IMR-90 (cell line): ENCODE measurements around the gene GRM5. TPM values are rescaled to one million over a fixed set of nuclear protein-coding genes. Genes with fewer than 3 reads are reported as not detected.
"Not testable (repeated sequence)": the region's sequence is repeated elsewhere in the genome, so short reads cannot be mapped to it uniquely, and the experiment has no call there.

Source experiments
- ATAC-seq: fragments of 200-7000 bp; cut with Tn5 transposase; 2 replicates; pipeline ENCODE4 v1.9.1; 2020; ENCODE audit warnings: low read depth, mild to moderate bottlenecking, moderate library complexity
- BruUV-seq: library from RNA; stranded (reverse); fragments of 400-500 nt; replicated peaks from 2 replicates; lab custom pipeline; 2021; lab: Mats Ljungman, UMichigan
- CTCF ChIA-PET: fragments of 300-600 bp; formaldehyde crosslinking; extraction: SDS; loops from one replicate; lab custom pipeline; 2021; ENCODE audit warnings: antibody characterized with exemption; lab: Yijun Ruan, JAX
- POLR2A ChIA-PET: fragments of 300-600 bp; sonication (Branson Sonifier 250); formaldehyde crosslinking; loops from one replicate; lab custom pipeline; 2022; ENCODE audit warnings: antibody characterized with exemption; ENCODE audit not compliant: unreplicated experiment; lab: Charles Lee
- DNase-seq: peaks from one replicate; pipeline ENCODE4 v3.0.0; 2013
- H2AFZ ChIP-seq: replicated peaks from 2 replicates; pipeline ENCODE3; 2013; ENCODE audit warnings: low read length, mild to moderate bottlenecking; ENCODE audit not compliant: poor library complexity
- H2AK5ac ChIP-seq: 2 replicates; pipeline ENCODE4 v1.6.1; 2013; ENCODE audit warnings: low read depth, low read length, inconsistent platforms
- H2AK9ac ChIP-seq: replicated peaks from 2 replicates; pipeline ENCODE3; 2013; ENCODE audit warnings: mild to moderate bottlenecking, low read depth, low read length, moderate library complexity; ENCODE audit not compliant: poor library complexity
- H2BK120ac ChIP-seq: 2 replicates; pipeline ENCODE4 v1.6.1; 2013; ENCODE audit warnings: low read depth, low read length, inconsistent platforms
- H2BK15ac ChIP-seq: 3 replicates; pipeline ENCODE4 v1.6.1; 2013; ENCODE audit warnings: low read depth, low read length, inconsistent platforms
- H2BK20ac ChIP-seq: 2 replicates; pipeline ENCODE4 v1.6.1; 2013; ENCODE audit warnings: low read depth, mild to moderate bottlenecking, inconsistent platforms, low read length, moderate library complexity
- H2BK5ac ChIP-seq: 2 replicates; pipeline ENCODE4 v1.6.1; 2013; ENCODE audit warnings: mild to moderate bottlenecking, low read depth, low read length, inconsistent platforms; ENCODE audit not compliant: poor library complexity, severe bottlenecking
- H3K14ac ChIP-seq: replicated peaks from 2 replicates; pipeline ENCODE4 v1.6.1; 2013; ENCODE audit warnings: low read depth, low read length, inconsistent platforms
- H3K18ac ChIP-seq: 2 replicates; pipeline ENCODE4 v1.6.1; 2013; ENCODE audit warnings: low read depth, low read length, control low read depth
- H3K23ac ChIP-seq: 2 replicates; pipeline ENCODE4 v1.6.1; 2013; ENCODE audit warnings: low read depth, low read length, inconsistent platforms
- H3K27ac ChIP-seq: 2 replicates; pipeline ENCODE4 v1.5.1; 2013; ENCODE audit warnings: mild to moderate bottlenecking, control low read depth, low read length; ENCODE audit not compliant: insufficient read depth
- H3K27me3 ChIP-seq: 2 replicates; pipeline ENCODE4 v1.6.1; 2013; ENCODE audit warnings: low read length; ENCODE audit not compliant: control insufficient read depth, insufficient read depth
- H3K36me3 ChIP-seq: 2 replicates; pipeline ENCODE4 v1.6.1; 2013; ENCODE audit warnings: low read length, mixed read lengths; ENCODE audit not compliant: control insufficient read depth, insufficient read depth
- H3K4ac ChIP-seq: 2 replicates; pipeline ENCODE4 v1.6.1; 2013; ENCODE audit warnings: low read depth, low read length, inconsistent platforms
- H3K4me1 ChIP-seq: 2 replicates; pipeline ENCODE4 v1.6.1; 2013; ENCODE audit warnings: low read length, mixed read lengths; ENCODE audit not compliant: control insufficient read depth, insufficient read depth
- H3K4me2 ChIP-seq: 2 replicates; pipeline ENCODE4 v1.6.1; 2013; ENCODE audit warnings: low read depth, mild to moderate bottlenecking, control low read depth, low read length, moderate library complexity
- H3K4me3 ChIP-seq: 2 replicates; pipeline ENCODE4 v1.5.1; 2013; ENCODE audit warnings: low read depth, mild to moderate bottlenecking, control low read depth, low read length, moderate library complexity; ENCODE audit not compliant: insufficient read depth
- H3K56ac ChIP-seq: 2 replicates; pipeline ENCODE4 v1.6.1; 2013; ENCODE audit warnings: low read length, inconsistent platforms; ENCODE audit not compliant: insufficient read depth; ENCODE audit errors: extremely low read depth
- H3K79me1 ChIP-seq, 2 experiments: 2 replicates each; pipeline ENCODE4 v1.6.1; 2013; ENCODE audit warnings: low read length in 2 of 2, inconsistent platforms in 1 of 2, low read depth in 1 of 2
- H3K9ac ChIP-seq: 2 replicates; pipeline ENCODE4 v1.6.1; 2013; ENCODE audit warnings: low read depth, low read length, control low read depth
- H3K9me1 ChIP-seq: 2 replicates; pipeline ENCODE4 v1.6.1; 2013; ENCODE audit warnings: low read length, inconsistent platforms; ENCODE audit not compliant: insufficient read depth
- H3K9me3 ChIP-seq: 2 replicates; pipeline ENCODE4 v1.6.1; 2013; ENCODE audit warnings: low read length; ENCODE audit not compliant: control insufficient read depth, insufficient read depth
- H4K20me1 ChIP-seq: 2 replicates; pipeline ENCODE4 v1.6.1; 2013; ENCODE audit warnings: low read length, inconsistent platforms; ENCODE audit not compliant: insufficient read depth
- H4K5ac ChIP-seq: 2 replicates; pipeline ENCODE4 v1.6.1; 2013; ENCODE audit warnings: mild to moderate bottlenecking, low read depth, low read length, control low read depth
- H4K8ac ChIP-seq, 2 experiments: 2 replicates each; pipeline ENCODE4 v1.6.1; 2013; ENCODE audit warnings: low read depth in 2 of 2, low read length in 2 of 2, control low read depth in 1 of 2, inconsistent platforms in 1 of 2
- H4K91ac ChIP-seq: 2 replicates; pipeline ENCODE4 v1.6.1; 2013; ENCODE audit warnings: low read depth, low read length, inconsistent platforms; ENCODE audit not compliant: insufficient read depth
- WGBS, 2 experiments: methylation state at CpG; one replicate each; pipeline versions ENCODE4 v1.1.5 to v1.1.7; 2013; ENCODE audit warnings: missing lambda C conversion rate in 2 of 2; ENCODE audit not compliant: insufficient read length in 1 of 2; ENCODE audit errors: extremely low coverage in 2 of 2; 5-methylcytosine and 5-hydroxymethylcytosine counted together
- dilution Hi-C: fragments of 300-500 bp; cut with HindIII; formaldehyde crosslinking; loops from one replicate; pipeline ENCODE4 v1.14.3; 2018; ENCODE audit warnings: low sequenced_read_pairs; ENCODE audit not compliant: unreplicated experiment
- in situ Hi-C: fragments of 300-500 bp; cut with MboI; formaldehyde crosslinking; loops from 3 replicates; pipeline ENCODE4 v1.14.3; 2019; ENCODE audit warnings: low sequenced_read_pairs, inconsistent platforms, mixed read lengths
- intact Hi-C: fragments of 100-400 bp; cut with micrococcal nuclease; formaldehyde crosslinking; loops from 2 replicates; pipeline ENCODE4 v1.10.0; 2022
- polyA plus RNA-seq, 3 experiments: library from polyadenylated mRNA; depleted of rRNA; stranded (reverse); fragments of >200 nt; gene quantifications; 2 replicates each; pipeline ENCODE4 v1.2.3, GENCODE V29; 2012; ENCODE audit warnings: low replicate concordance in 1 of 3
- total RNA-seq: library from RNA; depleted of rRNA; stranded (reverse); fragments of >200 nt; gene quantifications from 2 replicates; pipeline ENCODE4 v1.2.3, GENCODE V29; 2012

The GRM5 gene
- total and polyA plus RNA-seq, 2 of the 4 experiments (the other 2 are of a cell fraction): under 0.01 TPM

- H2AK5ac ChIP-seq, H2BK120ac ChIP-seq, H4K5ac ChIP-seq, ATAC-seq, H3K36me3 ChIP-seq, H3K14ac ChIP-seq, H3K27ac ChIP-seq, H3K18ac ChIP-seq, H3K23ac ChIP-seq, H2BK5ac ChIP-seq, POLR2A ChIA-PET, H3K9me3 ChIP-seq, H3K56ac ChIP-seq, intact Hi-C loops, H3K4me1 ChIP-seq, H3K27me3 ChIP-seq, H2BK20ac ChIP-seq, H3K4me2 ChIP-seq, H3K9me1 ChIP-seq, H4K20me1 ChIP-seq, in situ Hi-C loops, DNase-seq, H3K4me3 ChIP-seq, BruUV-seq, H3K79me1 ChIP-seq, H2BK15ac ChIP-seq, H4K91ac ChIP-seq, H4K8ac ChIP-seq, H3K4ac ChIP-seq, H3K9ac ChIP-seq, H2AFZ ChIP-seq, CTCF ChIA-PET, H2AK9ac ChIP-seq, dilution Hi-C loops: not testable (repeated sequence)
- whole genome bisulfite sequencing, 2 experiments: no CpG with 5 or more reads among the region's 3 CpGs
These were observed 220.8 kb downstream of the GRM5 start for GRCh38 chr11:88844941-88845340.

GRCh38 chr11:88843766-88844426 lies 221.9 kb downstream of the GRM5 start:
- intact Hi-C loops, H2BK120ac ChIP-seq, H3K9ac ChIP-seq, H3K9me1 ChIP-seq, POLR2A ChIA-PET, H3K18ac ChIP-seq, H3K4me1 ChIP-seq, H3K27me3 ChIP-seq, H3K4me2 ChIP-seq, BruUV-seq, H4K20me1 ChIP-seq, dilution Hi-C loops, H4K91ac ChIP-seq, CTCF ChIA-PET, H2AK5ac ChIP-seq, H4K5ac ChIP-seq, H3K23ac ChIP-seq, H2BK5ac ChIP-seq, H4K8ac ChIP-seq, H2AK9ac ChIP-seq, H3K36me3 ChIP-seq, H3K27ac ChIP-seq, H3K4ac ChIP-seq, H3K14ac ChIP-seq, H2AFZ ChIP-seq, H3K4me3 ChIP-seq, in situ Hi-C loops, H3K9me3 ChIP-seq, H2BK20ac ChIP-seq, H2BK15ac ChIP-seq, ATAC-seq, DNase-seq, H3K79me1 ChIP-seq, H3K56ac ChIP-seq: not testable (repeated sequence)
- no CpG with 5 or more reads among the region's 1 CpG for WGBS, 2 experiments
